ENCODE data around the gene ATP6V1C2. TPM values are rescaled to one million over a fixed set of nuclear protein-coding genes. Genes with fewer than 3 reads are reported as not detected.

The ATP6V1C2 gene
- total and polyA plus RNA-seq, 2 of the 4 experiments (the other 2 are of a cell fraction): not detected

GRCh38 chr2:10818984-10819383 lies 97.6 kb downstream of the ATP6V1C2 start:
- Histone ChIP-seq H2BK15ac (ENCODE audit: low read depth, low read length) (no peak overlapping the region), H2BK120ac (ENCODE audit: low read depth, low read length) (no peak overlapping the region), H3K18ac (ENCODE audit: low read depth, low read length) (no peak overlapping the region), H4K8ac (ENCODE audit: low read depth in 2 of 2, low read length in 2 of 2) (no peak overlapping the region), H2BK5ac (ENCODE audit: low read depth, low read length, poor library complexity, severe bottlenecking) (no peak overlapping the region), H3K9me3 (ENCODE audit: control insufficient read depth, insufficient read depth, low read length) (no peaks in the 10 kb centered on the region; the same call in 1 of the 2 replicates), H3K4ac (ENCODE audit: low read depth, low read length) (no peak overlapping the region), H3K27me3 (ENCODE audit: control insufficient read depth, insufficient read depth, low read length) (peaks cover 46% of the 10 kb centered on the region), H4K91ac (ENCODE audit: insufficient read depth, low read depth, low read length) (no peak overlapping the region), H3K56ac (ENCODE audit: extremely low read depth, insufficient read depth, low read length) (no peak overlapping the region), H3K4me2 (ENCODE audit: low read depth, low read length) (no peak overlapping the region), H2BK20ac (ENCODE audit: low read depth, low read length) (no peak overlapping the region), H2AK5ac (ENCODE audit: low read depth, low read length) (no peak overlapping the region), H3K4me1 (ENCODE audit: control insufficient read depth, insufficient read depth, low read length) (no peaks in the 10 kb centered on the region), H2AK9ac (replicated peaks; ENCODE audit: low read depth, low read length, poor library complexity) (no peak overlapping the region), H3K27ac (ENCODE audit: insufficient read depth, low read length) (no peak overlapping the region), H4K20me1 (ENCODE audit: insufficient read depth, low read length) (no peaks in the 10 kb centered on the region), H3K9ac (ENCODE audit: low read depth, low read length) (no peak overlapping the region), H4K5ac (ENCODE audit: low read depth, low read length) (no peak overlapping the region), H3K4me3 (ENCODE audit: insufficient read depth, low read depth, low read length) (no peak overlapping the region), H3K36me3 (ENCODE audit: control insufficient read depth, insufficient read depth, low read length) (no peaks in the 10 kb centered on the region), H3K9me1 (ENCODE audit: insufficient read depth, low read length) (no peaks in the 10 kb centered on the region), H2AFZ (replicated peaks; ENCODE audit: low read length, poor library complexity) (no peak overlapping the region), H3K14ac (replicated peaks; ENCODE audit: low read depth, low read length) (no peak overlapping the region), H3K79me1 (ENCODE audit: low read depth in 1 of 2, low read length in 2 of 2) (no peaks in the 10 kb centered on the region), H3K23ac (ENCODE audit: low read depth, low read length) (no peak overlapping the region)
- dilution Hi-C loops (cut with HindIII; ENCODE audit: low sequenced_read_pairs, unreplicated experiment): no loop called here
- no TSS peak for BruUV-seq (replicated peaks)
- intact Hi-C loops (cut with micrococcal nuclease): no loop called here
- in situ Hi-C loops (cut with MboI; ENCODE audit: low sequenced_read_pairs): no loop called here
- POLR2A ChIA-PET (ENCODE audit: unreplicated experiment): no interaction called here
- CTCF ChIA-PET: no interaction called here
- DNase-seq: no peak
- TF ChIP-seq RCOR1 (IDR thresholded peaks at IDR 0.05; ENCODE audit: insufficient replicate concordance, low read length) (no peak), RAD21 (IDR thresholded peaks at IDR 0.05; ENCODE audit: low read length) (no peak), SMC3 (IDR thresholded peaks at IDR 0.05; ENCODE audit: low read depth, low read length) (no peak)
- TF ChIP-seq, protein P1, sequence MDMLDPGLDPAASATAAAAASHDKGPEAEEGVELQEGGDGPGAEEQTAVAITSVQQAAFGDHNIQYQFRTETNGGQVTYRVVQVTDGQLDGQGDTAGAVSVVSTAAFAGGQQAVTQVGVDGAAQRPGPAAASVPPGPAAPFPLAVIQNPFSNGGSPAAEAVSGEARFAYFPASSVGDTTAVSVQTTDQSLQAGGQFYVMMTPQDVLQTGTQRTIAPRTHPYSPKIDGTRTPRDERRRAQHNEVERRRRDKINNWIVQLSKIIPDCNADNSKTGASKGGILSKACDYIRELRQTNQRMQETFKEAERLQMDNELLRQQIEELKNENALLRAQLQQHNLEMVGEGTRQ (IDR thresholded peaks at IDR 0.05; ENCODE audit: low read depth, low read length): no peak
- ATAC-seq (ENCODE audit: low read depth): no peak
- no CpG with 5 or more reads among the region's 3 CpGs for WGBS, 2 experiments (ENCODE audit: extremely low coverage in 2 of 2, insufficient read length in 1 of 2)
